HepG2 (cell line): ENCODE data around the gene HBA2. TPM values are rescaled to one million over a fixed set of nuclear protein-coding genes. Genes with fewer than 3 reads are reported as not detected.

Experiments
- CREBL2 ChIP-seq: sonication (generic); formaldehyde crosslinking; IDR thresholded peaks from 2 replicates; pipeline ENCODE4 v1.8.1; 2023; ENCODE audit warnings: missing genetic modification reagents, mild to moderate bottlenecking, borderline replicate concordance
- HNRNPK ChIP-seq: fragments of 200-400 bp; formaldehyde crosslinking; IDR thresholded peaks from 2 replicates; pipeline ENCODE4 v1.6.1; 2018; ENCODE audit warnings: low read length, low read depth, moderate library complexity, mild to moderate bottlenecking; ENCODE audit not compliant: poor library complexity, severe bottlenecking
- HOXA3 ChIP-seq: sonication (generic); formaldehyde crosslinking; IDR thresholded peaks from 2 replicates; pipeline ENCODE4 v1.5.0; 2020; ENCODE audit warnings: missing genetic modification reagents
- JDP2 ChIP-seq: sonication (generic); formaldehyde crosslinking; IDR thresholded peaks from 2 replicates; pipeline ENCODE4 v1.8.1; 2022; ENCODE audit warnings: missing genetic modification reagents, borderline replicate concordance
- RFXAP ChIP-seq: sonication (generic); formaldehyde crosslinking; IDR thresholded peaks from 2 replicates; pipeline ENCODE4 v1.4.0; 2020; ENCODE audit warnings: missing genetic modification reagents, borderline replicate concordance
- SMAD3 ChIP-seq: sonication (generic); formaldehyde crosslinking; IDR thresholded peaks from 2 replicates; pipeline ENCODE4 v1.4.0; 2020; ENCODE audit warnings: missing genetic modification reagents
- TCF12 ChIP-seq, 2 experiments: fragments of 450-650 bp in 1 of 2; sonication (generic) in 1 of 2; formaldehyde crosslinking in 1 of 2; IDR thresholded peaks; 2 replicates each; pipeline versions ENCODE4 v1.6.1 to v1.8.0; 2017 to 2022; ENCODE audit warnings: antibody characterized with exemption in 1 of 2, mild to moderate bottlenecking in 1 of 2, missing genetic modification reagents in 1 of 2, moderate library complexity in 1 of 2
- ZNF17 ChIP-seq: sonication (generic); formaldehyde crosslinking; IDR thresholded peaks from 2 replicates; pipeline ENCODE4 v1.5.0; 2020; ENCODE audit warnings: mild to moderate bottlenecking, missing genetic modification reagents
- ZNF33A ChIP-seq: sonication (generic); formaldehyde crosslinking; IDR thresholded peaks from 2 replicates; pipeline ENCODE4 v1.5.1; 2020; ENCODE audit warnings: missing genetic modification reagents, mild to moderate bottlenecking, moderate library complexity, borderline replicate concordance
- ZNF513 ChIP-seq: sonication (generic); formaldehyde crosslinking; conservative IDR thresholded peaks from 2 replicates; pipeline ENCODE4 v1.5.0; 2020; ENCODE audit warnings: missing genetic modification reagents
- ZNF616 ChIP-seq: sonication (generic); formaldehyde crosslinking; IDR thresholded peaks from 2 replicates; pipeline ENCODE4 v1.5.0; 2020; ENCODE audit warnings: low read depth, mild to moderate bottlenecking, missing genetic modification reagents
- polyA plus RNA-seq, 8 experiments: library from polyadenylated mRNA; depleted of rRNA in 3 of 8; stranded (reverse) in 7 of 8; unstranded in 1 of 8; fragments of >200 nt; fragmentation: Illumina TruSeq in 4 of 8; extraction: Trizol in 4 of 8; gene quantifications; 2 replicates each; pipeline versions ENCODE4 v1.2.1 to v1.2.3, GENCODE V29; 2011 to 2016; ENCODE audit warnings: low read depth in 4 of 8, missing spikeins in 1 of 8, mixed read lengths in 1 of 8; ENCODE audit not compliant: insufficient read depth in 1 of 8
- total RNA-seq, 5 experiments: library from RNA; depleted of rRNA; stranded (reverse); fragments of >200 nt; fragmentation: Illumina TruSeq; extraction: Trizol; gene quantifications; 2 replicates each; pipeline ENCODE4 v1.2.3, GENCODE V29; 2016; ENCODE audit warnings: low read depth in 1 of 5
- TF ChIP-seq, protein P1 (sequence below): sonication (generic); formaldehyde crosslinking; IDR thresholded peaks from 2 replicates; pipeline ENCODE4 v1.4.0; 2020; ENCODE audit warnings: missing genetic modification reagents
- TF ChIP-seq, protein P2 (sequence below): sonication (generic); formaldehyde crosslinking; IDR thresholded peaks from 2 replicates; pipeline ENCODE4 v1.8.0; 2022; ENCODE audit warnings: missing genetic modification reagents, low read depth, mild to moderate bottlenecking, borderline replicate concordance
- TF ChIP-seq, protein P3 (sequence below): IDR thresholded peaks from 2 replicates; pipeline ENCODE4 v1.6.1; 2016
- TF ChIP-seq, protein P4 (sequence below): sonication (generic); formaldehyde crosslinking; IDR thresholded peaks from 2 replicates; pipeline ENCODE4 v1.4.0; 2020; ENCODE audit warnings: mild to moderate bottlenecking, missing genetic modification reagents
- TF ChIP-seq, protein P5 (sequence below): sonication (generic); formaldehyde crosslinking; IDR thresholded peaks from 2 replicates; pipeline ENCODE4 v1.8.1; 2023; ENCODE audit warnings: mild to moderate bottlenecking, inconsistent platforms, moderate library complexity, missing genetic modification reagents, borderline replicate concordance

Gene HBA2
- total and polyA plus RNA-seq, 2 of the 13 experiments (the other 11 are each of a cell fraction or from before 2014, with no cell fraction given): not detected

GRCh38 chr16:180681-181564 is 8.2 kb downstream of the HBA2 start (continued):
- TF ChIP-seq, protein P1, sequence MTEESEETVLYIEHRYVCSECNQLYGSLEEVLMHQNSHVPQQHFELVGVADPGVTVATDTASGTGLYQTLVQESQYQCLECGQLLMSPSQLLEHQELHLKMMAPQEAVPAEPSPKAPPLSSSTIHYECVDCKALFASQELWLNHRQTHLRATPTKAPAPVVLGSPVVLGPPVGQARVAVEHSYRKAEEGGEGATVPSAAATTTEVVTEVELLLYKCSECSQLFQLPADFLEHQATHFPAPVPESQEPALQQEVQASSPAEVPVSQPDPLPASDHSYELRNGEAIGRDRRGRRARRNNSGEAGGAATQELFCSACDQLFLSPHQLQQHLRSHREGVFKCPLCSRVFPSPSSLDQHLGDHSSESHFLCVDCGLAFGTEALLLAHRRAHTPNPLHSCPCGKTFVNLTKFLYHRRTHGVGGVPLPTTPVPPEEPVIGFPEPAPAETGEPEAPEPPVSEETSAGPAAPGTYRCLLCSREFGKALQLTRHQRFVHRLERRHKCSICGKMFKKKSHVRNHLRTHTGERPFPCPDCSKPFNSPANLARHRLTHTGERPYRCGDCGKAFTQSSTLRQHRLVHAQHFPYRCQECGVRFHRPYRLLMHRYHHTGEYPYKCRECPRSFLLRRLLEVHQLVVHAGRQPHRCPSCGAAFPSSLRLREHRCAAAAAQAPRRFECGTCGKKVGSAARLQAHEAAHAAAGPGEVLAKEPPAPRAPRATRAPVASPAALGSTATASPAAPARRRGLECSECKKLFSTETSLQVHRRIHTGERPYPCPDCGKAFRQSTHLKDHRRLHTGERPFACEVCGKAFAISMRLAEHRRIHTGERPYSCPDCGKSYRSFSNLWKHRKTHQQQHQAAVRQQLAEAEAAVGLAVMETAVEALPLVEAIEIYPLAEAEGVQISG (CRISPR knock-in tag): peak; percentile 93
- no peak for TF ChIP-seq ZNF33A (CRISPR knock-in tag)
- peak; percentile 88 for TF ChIP-seq SMAD3 (CRISPR knock-in tag)
- TF ChIP-seq, protein P2, sequence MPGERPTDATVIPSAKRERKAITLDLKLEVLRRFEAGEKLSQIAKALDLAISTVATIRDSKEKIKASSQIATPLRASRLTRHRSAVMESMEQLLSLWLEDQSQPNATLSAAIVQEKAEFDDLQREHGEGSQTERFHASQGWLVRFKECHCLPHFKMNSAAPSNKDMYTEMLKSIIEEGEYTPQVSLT (CRISPR knock-in tag): peak; percentile 93; the same call in 1 of the 2 replicates
- TF ChIP-seq, protein P3, sequence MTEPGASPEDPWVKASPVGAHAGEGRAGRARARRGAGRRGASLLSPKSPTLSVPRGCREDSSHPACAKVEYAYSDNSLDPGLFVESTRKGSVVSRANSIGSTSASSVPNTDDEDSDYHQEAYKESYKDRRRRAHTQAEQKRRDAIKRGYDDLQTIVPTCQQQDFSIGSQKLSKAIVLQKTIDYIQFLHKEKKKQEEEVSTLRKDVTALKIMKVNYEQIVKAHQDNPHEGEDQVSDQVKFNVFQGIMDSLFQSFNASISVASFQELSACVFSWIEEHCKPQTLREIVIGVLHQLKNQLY (CRISPR knock-in tag): peak; percentile 81
- TF ChIP-seq TCF12 (IDR thresholded peaks at IDR 0.05): no peak
- peak; percentile 79; the same call in 1 of the 2 replicates for TF ChIP-seq TCF12 (CRISPR knock-in tag; IDR thresholded peaks at IDR 0.05)
- peak; percentile 95 for TF ChIP-seq ZNF17 (CRISPR knock-in tag)
- no peak for TF ChIP-seq ZNF513 (CRISPR knock-in tag)
- TF ChIP-seq, protein P4, sequence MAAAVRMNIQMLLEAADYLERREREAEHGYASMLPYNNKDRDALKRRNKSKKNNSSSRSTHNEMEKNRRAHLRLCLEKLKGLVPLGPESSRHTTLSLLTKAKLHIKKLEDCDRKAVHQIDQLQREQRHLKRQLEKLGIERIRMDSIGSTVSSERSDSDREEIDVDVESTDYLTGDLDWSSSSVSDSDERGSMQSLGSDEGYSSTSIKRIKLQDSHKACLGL (CRISPR knock-in tag): peak; percentile 99
- peak; percentile 84; the same call in 1 of the 2 replicates for TF ChIP-seq JDP2 (CRISPR knock-in tag)
- TF ChIP-seq CREBL2 (CRISPR knock-in tag): peak; percentile 97; the same call in 1 of the 2 replicates
- peak; percentile 85; the same call in 1 of the 2 replicates for TF ChIP-seq RFXAP
- TF ChIP-seq HOXA3 (CRISPR knock-in tag): peak; percentile 93
- no peak for TF ChIP-seq HNRNPK
- TF ChIP-seq, protein P5, sequence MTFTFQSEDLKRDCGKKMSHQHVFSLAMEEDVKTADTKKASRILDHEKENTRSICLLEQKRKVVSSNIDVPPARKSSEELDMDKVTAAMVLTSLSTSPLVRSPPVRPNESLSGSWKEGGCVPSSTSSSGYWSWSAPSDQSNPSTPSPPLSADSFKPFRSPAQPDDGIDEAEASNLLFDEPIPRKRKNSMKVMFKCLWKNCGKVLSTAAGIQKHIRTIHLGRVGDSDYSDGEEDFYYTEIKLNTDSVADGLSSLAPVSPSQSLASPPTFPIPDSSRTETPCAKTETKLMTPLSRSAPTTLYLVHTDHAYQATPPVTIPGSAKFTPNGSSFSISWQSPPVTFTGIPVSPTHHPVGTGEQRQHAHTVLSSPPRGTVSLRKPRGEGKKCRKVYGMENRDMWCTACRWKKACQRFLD (CRISPR knock-in tag): peak; percentile 99
- TF ChIP-seq ZNF616 (CRISPR knock-in tag): peak; percentile 96
